Esophagus (tissue), 2 donors: ENCODE data around the gene PTCHD4. TPM values are rescaled to one million over a fixed set of nuclear protein-coding genes. Genes with fewer than 3 reads are reported as not detected.

Experiments used
- H3K27ac ChIP-seq, 2 donors: one replicate each; pipeline ENCODE4 v1.5.1; 2013; ENCODE audit warnings: low read depth in 2 of 2, mild to moderate bottlenecking in 2 of 2, inconsistent platforms in 1 of 2, low read length in 1 of 2, moderate library complexity in 1 of 2
- H3K27me3 ChIP-seq, 2 donors: one replicate each; pipeline ENCODE4 v1.6.1; 2013; ENCODE audit warnings: low read length in 2 of 2, control low read depth in 1 of 2, mild to moderate bottlenecking in 1 of 2; ENCODE audit not compliant: insufficient read depth in 2 of 2, control insufficient read depth in 1 of 2
- H3K36me3 ChIP-seq, 2 donors: one replicate each; pipeline ENCODE4 v1.6.1; 2013; ENCODE audit warnings: low read length in 1 of 2; ENCODE audit not compliant: control insufficient read depth in 2 of 2, insufficient read depth in 2 of 2
- H3K4me1 ChIP-seq, 2 donors: one replicate each; pipeline ENCODE4 v1.6.1; 2013; ENCODE audit warnings: low read length in 1 of 2; ENCODE audit not compliant: control insufficient read depth in 2 of 2, insufficient read depth in 2 of 2
- H3K4me3 ChIP-seq, 2 donors: one replicate each; pipeline ENCODE4 v1.5.1; 2013; ENCODE audit warnings: low read length in 2 of 2, mild to moderate bottlenecking in 2 of 2, low read depth in 1 of 2, moderate library complexity in 1 of 2
- H3K9me3 ChIP-seq, 2 donors: one replicate each; pipeline ENCODE4 v1.6.1; 2013; ENCODE audit warnings: mild to moderate bottlenecking in 2 of 2, low read depth in 1 of 2, low read length in 1 of 2, moderate library complexity in 1 of 2; ENCODE audit not compliant: control insufficient read depth in 2 of 2, insufficient read depth in 1 of 2
- WGBS, 2 donors: extraction: QIAGEN DNeasy Blood & Tissue Kit; methylation state at CpG; one replicate each; pipeline ENCODE4 v1.1.7; 2013; 5-methylcytosine and 5-hydroxymethylcytosine counted together
- polyA plus RNA-seq, 2 donors: library from polyadenylated mRNA; stranded (reverse); fragments of 200-250 nt; gene quantifications; one replicate each; pipeline ENCODE4 v1.2.3, GENCODE V29; 2013
- donor health status: healthy with polysubstance abuse.
- donor health status: Bipolar disorder and iron deficiency.

Gene PTCHD4
- polyA plus RNA-seq, 2 donors = 0.01 TPM; not detected in 1

DNA sequence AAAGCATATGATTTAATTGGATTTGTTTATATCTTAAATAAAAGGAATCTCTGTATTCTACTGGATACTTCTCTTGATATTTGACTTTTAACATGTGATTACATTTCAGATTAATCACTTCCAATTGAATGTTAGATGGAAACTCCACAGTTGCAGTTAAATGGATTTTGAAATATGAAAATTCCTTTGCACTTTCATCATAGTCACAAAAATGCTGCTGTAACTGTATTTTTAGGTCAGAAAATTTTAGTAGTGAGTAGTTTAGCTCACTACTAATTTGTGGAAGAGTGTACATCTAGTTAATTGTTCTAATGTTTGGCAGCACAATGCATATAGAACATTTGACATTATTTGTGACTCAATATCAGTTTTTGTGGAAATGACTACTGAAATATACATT is 26.8 kb downstream of the PTCHD4 start:
- Histone ChIP-seq H3K36me3 (no peaks in the 10 kb centered on the region), H3K4me1 (no peaks in the 10 kb centered on the region), H3K9me3 (no peaks in the 10 kb centered on the region), H3K27me3 (no peaks in the 10 kb centered on the region), H3K4me3 (no peak overlapping the region), H3K27ac (no peak overlapping the region)

- no peak overlapping the region for H3K4me3 ChIP-seq
- H3K9me3 ChIP-seq = no peaks in the 10 kb centered on the region
- no peak overlapping the region for H3K27ac ChIP-seq
- no peaks in the 10 kb centered on the region for H3K27me3 ChIP-seq
- H3K4me1 ChIP-seq = no peaks in the 10 kb centered on the region
- 54 to 64% methylated on average over 4 of the region's 4 CpGs for WGBS, 2 donors
- H3K36me3 ChIP-seq = no peaks in the 10 kb centered on the region
These were observed 30.6 kb downstream of the PTCHD4 start for GRCh38 chr6:48080227-48081009.

GRCh38 chr6:48078120-48078519 is 32.9 kb downstream of the PTCHD4 start:
- no peak overlapping the region for H3K4me3 ChIP-seq
- no peak overlapping the region for H3K27ac ChIP-seq
- no peaks in the 10 kb centered on the region for H3K27me3 ChIP-seq
- no peaks in the 10 kb centered on the region for H3K36me3 ChIP-seq
- no peaks in the 10 kb centered on the region for H3K9me3 ChIP-seq
- no peaks in the 10 kb centered on the region for H3K4me1 ChIP-seq

GRCh38 chr6:48075181-48075580 is 35.8 kb downstream of the PTCHD4 start:
- Histone ChIP-seq H3K36me3 (no peaks in the 10 kb centered on the region), H3K4me1 (no peaks in the 10 kb centered on the region), H3K27me3 (no peaks in the 10 kb centered on the region), H3K4me3 (no peak overlapping the region), H3K27ac (no peak overlapping the region), H3K9me3 (no peaks in the 10 kb centered on the region)

GRCh38 chr6:48073976-48074767 is 36.8 kb downstream of the PTCHD4 start:
- WGBS, 2 donors = 81 to 82% methylated on average over 8 of the region's 8 CpGs
- no peak overlapping the region for H3K27ac ChIP-seq
- no peaks in the 10 kb centered on the region for H3K36me3 ChIP-seq
- no peaks in the 10 kb centered on the region for H3K9me3 ChIP-seq
- H3K4me3 ChIP-seq = no peak overlapping the region
- H3K4me1 ChIP-seq = no peaks in the 10 kb centered on the region
- H3K27me3 ChIP-seq = no peaks in the 10 kb centered on the region

- no peaks in the 10 kb centered on the region for H3K9me3 ChIP-seq
- no peaks in the 10 kb centered on the region for H3K4me1 ChIP-seq
- H3K27ac ChIP-seq = no peak overlapping the region
- H3K4me3 ChIP-seq = no peak overlapping the region
- H3K36me3 ChIP-seq = no peaks in the 10 kb centered on the region
- 70 to 83% methylated on average over 3 of the region's 3 CpGs for WGBS, 2 donors
- no peaks in the 10 kb centered on the region for H3K27me3 ChIP-seq
These were observed 39.2 kb downstream of the PTCHD4 start for GRCh38 chr6:48071833-48072232.

DNA sequence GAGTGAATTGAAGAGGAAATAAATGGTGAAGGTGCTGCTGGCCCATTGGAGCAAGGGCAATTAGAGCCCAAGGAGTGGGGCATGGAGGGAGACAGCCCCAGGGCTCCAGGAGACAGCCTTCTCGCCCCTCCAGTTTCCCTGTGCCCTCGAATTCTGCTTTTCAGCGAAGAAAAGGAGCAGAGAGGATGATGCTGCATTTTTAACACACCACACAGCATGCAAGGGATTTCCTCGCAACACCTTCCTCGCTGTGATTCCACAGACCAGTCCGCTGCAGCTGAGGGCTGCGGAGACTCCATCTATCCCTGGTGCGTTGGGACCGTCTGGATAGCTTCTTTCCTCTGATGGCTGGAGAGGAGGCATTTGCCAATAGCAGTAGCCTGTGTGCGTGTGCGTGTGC is 41.7 kb downstream of the PTCHD4 start:
- Histone ChIP-seq H3K4me3 (no peak overlapping the region), H3K27me3 (no peaks in the 10 kb centered on the region), H3K4me1 (no peaks in the 10 kb centered on the region), H3K27ac (no peak overlapping the region), H3K9me3 (no peaks in the 10 kb centered on the region), H3K36me3 (no peaks in the 10 kb centered on the region)
- 33 to 56% methylated on average over 11 of the region's 11 CpGs for WGBS, 2 donors

GRCh38 chr6:48068278-48069251 is 42.4 kb downstream of the PTCHD4 start:
- WGBS, 2 donors = 5 to 6% methylated on average over 61 to 64 of the region's 64 CpGs
- Histone ChIP-seq H3K27ac (no peak overlapping the region), H3K9me3 (no peaks in the 10 kb centered on the region), H3K4me3 (peak overlapping the region in 1 of 2 donors; percentile 41), H3K27me3 (no peaks in the 10 kb centered on the region), H3K36me3 (no peaks in the 10 kb centered on the region), H3K4me1 (no peaks in the 10 kb centered on the region)

DNA sequence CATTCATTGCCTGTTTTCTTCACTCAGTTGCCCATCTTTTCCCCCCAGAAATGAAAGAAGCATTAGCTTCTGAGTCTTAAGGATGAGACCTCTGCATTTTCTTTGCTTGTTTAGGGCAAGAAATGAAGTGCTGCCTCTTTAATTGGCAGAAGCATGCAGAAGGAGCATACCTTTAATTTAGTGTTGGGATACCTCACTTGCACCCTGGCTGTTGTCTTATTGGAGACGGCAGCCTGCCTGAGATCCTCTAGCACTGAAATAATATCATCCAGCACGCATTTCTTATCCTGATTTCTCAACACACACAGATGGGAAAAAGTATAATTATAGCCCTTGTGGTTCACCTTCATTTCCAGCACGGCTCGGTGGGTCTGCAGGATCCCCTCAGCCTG is 43.1 kb downstream of the PTCHD4 start:
- WGBS, 2 donors = 22 to 25% methylated on average over 4 of the region's 4 CpGs
- Histone ChIP-seq H3K27me3 (no peaks in the 10 kb centered on the region), H3K4me3 (no peak overlapping the region), H3K9me3 (no peaks in the 10 kb centered on the region), H3K36me3 (no peaks in the 10 kb centered on the region), H3K4me1 (no peaks in the 10 kb centered on the region), H3K27ac (no peak overlapping the region)
